OCI-M2 (cell line): ENCODE measurements around the gene LMTK3.
A peak's percentile ranks its signal among the peaks of the same experiment; 100 is the strongest.

Experiments used
- DNase-seq: peaks from one replicate; lab custom pipeline; 2025; ENCODE audit not compliant: unreplicated experiment; lab: John Stamatoyannopoulos, UW

The LMTK3 gene

DNA sequence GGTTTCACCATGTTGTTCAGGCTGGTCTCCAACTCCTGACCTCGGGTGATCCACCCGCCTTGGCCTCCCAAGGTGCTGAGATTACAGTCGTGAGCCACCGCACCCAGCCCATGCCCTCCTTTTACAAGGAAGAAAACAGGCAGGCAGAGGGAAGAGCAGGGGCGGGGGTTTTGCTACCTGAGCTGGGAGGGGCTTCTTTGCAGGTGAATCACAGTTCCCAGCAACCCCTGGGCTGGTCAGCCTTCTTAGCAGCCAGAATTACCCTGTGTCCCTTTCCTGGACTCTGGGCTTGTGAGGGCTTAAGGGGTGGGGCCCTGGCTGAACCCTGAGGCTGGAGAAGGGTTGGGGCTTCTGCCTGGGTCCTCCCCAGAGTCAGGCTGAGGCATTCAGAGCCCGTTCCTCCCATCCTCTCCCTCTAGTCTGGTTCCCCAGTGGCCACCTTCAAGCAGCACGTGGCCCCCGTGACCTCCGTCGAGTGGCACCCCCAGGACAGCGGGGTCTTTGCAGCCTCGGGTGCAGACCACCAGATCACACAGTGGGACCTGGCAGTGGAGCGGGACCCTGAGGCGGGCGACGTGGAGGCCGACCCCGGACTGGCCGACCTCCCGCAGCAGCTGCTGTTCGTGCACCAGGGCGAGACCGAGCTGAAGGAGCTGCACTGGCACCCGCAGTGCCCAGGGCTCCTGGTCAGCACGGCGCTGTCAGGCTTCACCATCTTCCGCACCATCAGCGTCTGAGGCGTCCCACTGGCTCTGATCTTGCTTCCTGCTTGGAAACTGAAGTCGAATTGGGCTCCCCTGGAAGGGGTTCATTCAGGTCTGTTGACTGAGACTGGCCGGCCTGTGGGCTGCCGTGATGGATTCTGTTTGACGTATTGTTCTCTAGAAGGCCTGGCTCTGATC is 59.1 kb downstream of the LMTK3 start:
- no peak for DNase-seq

DNA sequence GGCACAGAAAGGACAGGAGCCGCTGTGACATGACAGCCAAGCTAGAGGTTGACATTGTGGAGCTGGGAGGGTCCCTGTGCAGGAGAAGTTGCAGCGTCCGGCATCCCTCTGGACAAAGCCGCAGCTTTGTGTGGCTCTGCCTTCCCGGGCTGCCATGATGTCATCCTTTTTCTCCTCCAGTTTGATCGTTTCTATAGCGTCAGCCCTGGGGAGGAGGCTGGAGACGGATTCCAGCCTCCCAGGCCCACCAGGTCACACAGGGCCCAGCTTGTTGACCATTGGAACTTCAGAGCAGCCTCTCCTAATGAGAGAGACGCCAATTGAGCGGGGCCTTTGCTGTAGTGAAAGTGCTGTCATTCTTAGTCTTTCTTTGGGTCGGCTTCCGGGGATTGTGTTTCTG is 60.0 kb downstream of the LMTK3 start:
- DNase-seq, result no peak

DNA sequence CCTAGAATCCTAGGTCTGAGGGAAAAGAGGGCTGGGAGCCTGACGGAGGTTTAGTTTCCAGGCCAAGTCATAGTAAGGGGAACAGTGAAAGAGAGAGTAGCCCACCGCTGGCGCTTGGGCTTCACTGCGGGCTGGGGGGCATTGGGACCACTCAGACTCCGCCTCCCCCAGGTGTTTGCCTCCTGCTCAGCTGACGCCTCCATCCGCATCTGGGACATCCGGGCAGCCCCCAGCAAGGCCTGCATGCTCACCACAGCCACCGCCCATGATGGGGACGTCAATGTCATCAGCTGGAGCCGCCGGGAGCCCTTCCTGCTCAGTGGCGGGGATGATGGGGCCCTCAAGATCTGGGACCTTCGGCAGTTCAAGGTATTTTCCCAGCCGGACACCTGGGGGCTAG is 60.8 kb downstream of the LMTK3 start:
- no peak for DNase-seq

DNA sequence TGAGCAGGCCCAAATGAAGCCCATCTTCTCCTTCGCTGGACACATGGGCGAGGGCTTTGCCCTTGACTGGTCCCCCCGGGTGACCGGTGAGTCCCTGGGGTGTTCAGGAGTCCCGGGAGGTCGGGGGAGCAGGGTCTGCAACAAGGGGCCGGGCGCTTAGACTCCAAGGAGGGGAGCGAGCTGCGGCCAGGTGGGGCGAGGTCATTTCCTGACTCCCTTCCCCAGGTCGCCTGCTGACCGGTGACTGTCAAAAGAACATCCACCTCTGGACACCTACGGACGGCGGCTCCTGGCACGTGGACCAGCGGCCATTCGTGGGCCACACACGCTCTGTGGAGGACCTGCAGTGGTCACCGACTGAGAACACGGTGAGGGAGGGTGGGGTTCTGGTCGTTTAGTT is 61.2 kb downstream of the LMTK3 start:
- DNase-seq, result no peak

DNA sequence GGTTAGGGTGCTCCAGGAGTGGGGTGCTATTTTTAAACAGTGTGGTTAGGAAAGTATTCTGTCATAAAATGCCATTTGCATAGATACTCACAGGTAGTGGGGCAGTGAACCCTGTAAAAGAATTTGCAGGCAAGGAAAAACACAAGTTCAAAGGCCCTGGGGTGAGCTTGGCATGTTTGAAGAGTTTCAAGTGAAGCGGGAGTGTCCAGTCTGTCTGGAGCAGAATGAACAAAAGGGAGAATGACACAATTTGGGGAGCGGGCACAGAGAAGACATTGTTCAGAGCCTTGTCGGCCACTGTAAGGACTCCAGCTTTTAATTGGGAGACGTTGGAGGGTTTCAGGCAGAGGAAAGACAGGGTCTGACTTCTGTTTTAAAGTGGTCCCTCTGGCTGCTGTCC is 63.1 kb downstream of the LMTK3 start:
- DNase-seq, result no peak

DNA sequence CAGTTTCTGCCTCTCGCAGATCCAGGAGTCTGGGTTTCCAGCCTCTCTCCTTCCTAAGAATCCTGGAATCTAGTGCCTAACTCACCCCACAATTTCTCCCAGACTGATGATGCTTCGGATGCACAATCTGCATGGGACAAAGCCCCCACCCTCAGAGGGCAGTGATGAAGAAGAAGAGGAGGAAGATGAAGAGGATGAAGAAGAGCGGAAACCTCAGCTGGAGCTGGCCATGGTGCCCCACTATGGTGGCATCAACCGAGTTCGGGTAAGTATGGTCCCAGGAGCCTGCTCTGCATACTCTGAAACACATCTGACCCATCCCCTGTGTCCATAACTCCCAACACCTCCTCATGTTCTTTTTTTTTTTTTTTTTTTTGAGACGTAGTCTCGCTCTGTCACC is 65.1 kb downstream of the LMTK3 start:
- DNase-seq, result no peak

DNA sequence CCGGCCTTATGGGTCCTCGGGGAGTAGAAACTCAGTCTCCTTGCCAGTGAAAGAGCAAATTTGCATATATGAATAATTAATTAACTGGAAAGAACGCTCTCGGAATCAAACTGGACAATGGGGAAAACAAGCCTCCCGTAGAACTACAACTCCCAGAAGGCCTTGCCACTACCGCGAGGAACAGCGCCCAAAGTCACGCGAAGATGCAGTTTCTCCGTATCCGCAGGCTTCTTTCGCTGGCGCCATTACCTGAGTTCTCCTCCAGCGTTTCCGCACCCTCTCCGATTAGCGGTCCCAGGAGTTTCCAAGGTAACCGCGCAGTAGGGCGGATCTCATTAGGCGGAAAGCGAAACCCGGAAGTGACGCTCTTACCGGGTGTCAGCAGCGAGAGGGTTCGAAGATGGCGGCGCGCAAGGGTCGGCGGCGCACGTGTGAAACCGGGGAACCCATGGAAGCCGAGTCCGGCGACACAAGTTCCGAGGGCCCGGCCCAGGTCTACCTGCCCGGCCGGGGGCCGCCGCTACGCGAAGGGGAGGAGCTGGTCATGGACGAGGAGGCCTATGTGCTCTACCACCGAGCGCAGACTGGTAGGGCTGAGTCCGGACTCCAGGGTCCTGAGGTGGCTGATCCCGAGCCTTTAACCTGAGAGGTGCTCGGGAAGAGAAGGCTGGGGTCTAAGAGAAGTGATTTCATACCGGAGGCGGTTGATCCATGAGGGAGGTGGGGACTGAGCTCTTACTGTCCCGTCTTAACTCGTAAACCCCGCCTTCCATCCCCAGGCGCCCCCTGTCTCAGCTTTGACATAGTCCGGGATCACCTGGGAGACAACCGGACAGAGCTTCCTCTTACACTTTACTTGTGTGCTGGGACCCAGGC is 65.8 kb downstream of the LMTK3 start, which contains the start of gene GRWD1:
Gene GRWD1, plus strand, starts transcription at position 378 of the 876 bp plus-strand sequence. Its CDS starts 23 bp downstream, at position 401.
- peak; percentile 96 for DNase-seq

DNA sequence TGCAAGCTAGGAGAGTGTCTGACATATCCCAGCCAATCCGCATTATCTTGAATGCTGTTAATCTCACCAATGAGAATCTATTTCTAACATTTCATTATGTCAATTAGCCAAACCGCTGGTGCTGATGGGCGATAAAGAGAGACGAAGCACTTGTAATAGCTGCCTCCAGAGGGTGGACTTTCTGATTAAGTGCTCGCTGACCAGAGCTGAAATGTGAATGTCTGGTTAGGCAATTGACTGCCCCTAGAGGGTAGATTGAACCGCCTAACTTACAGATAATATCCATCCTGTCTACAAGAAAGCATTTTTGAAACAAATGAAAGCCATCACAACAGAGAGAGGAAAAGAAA is 66.4 kb downstream of the LMTK3 start:
- DNase-seq, result peak; percentile 96

DNA sequence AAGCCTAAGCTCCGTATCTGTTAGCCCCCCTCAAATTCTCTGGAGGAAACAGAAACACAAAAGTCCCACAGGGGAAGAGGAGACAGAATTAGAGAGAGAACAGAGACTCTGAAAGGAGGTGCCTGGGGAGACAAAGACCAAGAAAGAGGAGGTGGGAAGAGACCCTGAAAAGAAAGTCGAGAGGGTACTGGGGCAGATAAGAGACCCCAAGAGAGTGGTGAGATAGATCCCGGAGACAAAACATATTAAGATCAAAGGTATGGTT is 66.8 kb downstream of the LMTK3 start:
- no peak for DNase-seq

DNA sequence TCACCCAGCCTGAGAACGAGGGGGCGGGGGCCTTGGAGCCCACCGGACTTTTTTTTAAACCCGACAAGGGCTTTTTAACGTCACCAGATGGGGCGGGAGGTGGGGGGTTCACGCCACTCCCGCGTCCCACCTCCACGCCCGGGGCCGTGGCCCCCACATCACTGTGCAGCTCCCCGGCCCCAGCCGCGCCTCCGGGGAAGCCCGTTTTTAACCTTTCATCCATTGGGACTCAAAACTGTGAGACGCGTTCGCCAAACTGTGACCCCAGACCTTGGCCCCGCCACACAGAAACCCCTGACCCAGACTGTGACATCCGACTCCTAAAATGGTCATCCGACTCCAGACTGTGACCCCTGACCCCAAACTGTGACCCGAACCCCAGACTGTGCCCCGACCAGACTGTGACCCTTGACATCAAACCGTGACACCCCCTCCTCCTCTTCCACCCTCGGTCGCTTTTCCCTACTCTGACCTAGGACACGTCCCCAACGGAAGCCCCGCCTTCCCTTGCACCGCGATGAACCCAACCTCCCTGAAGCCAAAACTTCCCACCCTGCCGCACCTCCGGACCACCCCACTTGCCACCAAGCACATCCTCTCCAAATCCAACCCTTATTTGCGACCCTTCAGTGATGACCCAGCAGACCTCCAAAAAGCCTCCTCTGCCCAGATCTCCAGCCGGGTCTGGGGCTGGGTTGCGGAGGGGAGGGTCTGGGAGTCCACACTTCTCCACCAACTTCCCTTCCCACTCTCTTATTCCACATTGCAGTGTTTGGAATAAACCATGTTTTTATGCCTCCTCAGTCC is 67.3 kb downstream of the LMTK3 start:
- DNase-seq, result no peak

DNA sequence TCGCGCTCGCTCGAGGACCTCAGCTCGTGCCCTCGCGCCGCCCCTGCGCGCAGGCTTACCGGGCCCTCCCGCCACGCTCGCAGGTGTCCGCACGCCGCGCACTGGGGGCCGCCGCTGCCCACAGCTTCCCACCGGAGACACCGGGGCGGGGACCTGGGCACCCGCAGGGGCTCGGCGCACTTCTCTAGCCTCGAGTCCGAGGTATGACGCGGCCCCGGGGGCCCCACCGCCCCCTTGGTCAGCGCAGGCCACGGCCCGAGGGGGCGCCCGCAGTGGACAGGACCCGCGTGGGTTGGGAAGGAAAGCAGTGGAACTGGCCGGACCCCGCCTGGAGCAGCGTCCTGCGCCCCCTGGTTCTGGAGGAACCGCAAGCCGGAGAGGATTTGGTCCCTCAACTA is 67.9 kb downstream of the LMTK3 start:
- no peak for DNase-seq

DNA sequence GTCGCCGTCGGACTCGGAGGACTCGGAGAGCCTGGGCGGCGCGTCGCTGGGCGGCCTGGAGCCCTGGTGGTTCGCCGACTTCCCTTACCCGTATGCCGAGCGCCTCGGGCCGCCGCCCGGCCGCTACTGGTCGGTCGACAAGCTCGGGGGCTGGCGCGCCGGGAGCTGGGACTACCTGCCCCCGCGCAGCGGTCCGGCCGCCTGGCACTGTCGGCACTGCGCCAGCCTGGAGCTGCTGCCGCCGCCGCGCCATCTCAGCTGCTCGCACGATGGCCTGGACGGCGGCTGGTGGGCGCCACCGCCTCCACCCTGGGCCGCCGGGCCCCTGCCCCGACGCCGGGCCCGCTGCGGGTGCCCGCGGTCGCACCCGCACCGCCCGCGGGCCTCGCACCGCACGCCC is 68.4 kb downstream of the LMTK3 start:
- DNase-seq, result no peak

DNA sequence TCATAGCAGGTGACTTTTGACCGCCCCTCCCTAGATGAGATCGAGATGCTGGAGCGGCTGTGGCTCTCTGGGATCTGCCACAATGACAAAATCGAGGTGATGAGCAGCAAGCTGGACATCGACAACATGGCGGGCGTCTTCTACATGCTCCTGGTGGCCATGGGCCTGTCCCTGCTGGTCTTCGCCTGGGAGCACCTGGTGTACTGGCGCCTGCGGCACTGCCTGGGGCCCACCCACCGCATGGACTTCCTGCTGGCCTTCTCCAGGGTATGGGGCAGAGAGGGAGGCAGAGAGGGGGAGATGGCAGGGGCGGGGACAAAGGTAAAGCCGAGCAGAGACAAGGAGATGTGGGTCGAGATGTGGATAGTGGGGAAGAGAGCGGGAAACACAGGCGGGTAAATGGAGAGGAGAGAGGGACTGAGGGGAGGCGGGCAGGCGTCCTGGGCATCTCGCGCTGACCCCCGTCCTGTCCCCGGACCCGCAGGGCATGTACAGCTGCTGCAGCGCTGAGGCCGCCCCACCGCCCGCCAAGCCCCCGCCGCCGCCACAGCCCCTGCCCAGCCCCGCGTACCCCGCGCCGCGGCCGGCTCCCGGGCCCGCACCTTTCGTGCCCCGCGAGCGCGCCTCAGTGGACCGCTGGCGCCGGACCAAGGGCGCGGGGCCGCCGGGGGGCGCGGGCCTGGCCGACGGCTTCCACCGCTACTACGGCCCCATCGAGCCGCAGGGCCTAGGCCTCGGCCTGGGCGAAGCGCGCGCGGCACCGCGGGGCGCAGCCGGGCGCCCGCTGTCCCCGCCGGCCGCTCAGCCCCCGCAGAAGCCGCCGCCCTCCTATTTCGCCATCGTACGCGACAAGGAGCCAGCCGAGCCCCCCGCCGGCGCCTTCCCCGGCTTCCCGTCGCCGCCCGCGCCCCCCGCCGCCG is 69.3 kb downstream of the LMTK3 start:
- no peak for DNase-seq

DNA sequence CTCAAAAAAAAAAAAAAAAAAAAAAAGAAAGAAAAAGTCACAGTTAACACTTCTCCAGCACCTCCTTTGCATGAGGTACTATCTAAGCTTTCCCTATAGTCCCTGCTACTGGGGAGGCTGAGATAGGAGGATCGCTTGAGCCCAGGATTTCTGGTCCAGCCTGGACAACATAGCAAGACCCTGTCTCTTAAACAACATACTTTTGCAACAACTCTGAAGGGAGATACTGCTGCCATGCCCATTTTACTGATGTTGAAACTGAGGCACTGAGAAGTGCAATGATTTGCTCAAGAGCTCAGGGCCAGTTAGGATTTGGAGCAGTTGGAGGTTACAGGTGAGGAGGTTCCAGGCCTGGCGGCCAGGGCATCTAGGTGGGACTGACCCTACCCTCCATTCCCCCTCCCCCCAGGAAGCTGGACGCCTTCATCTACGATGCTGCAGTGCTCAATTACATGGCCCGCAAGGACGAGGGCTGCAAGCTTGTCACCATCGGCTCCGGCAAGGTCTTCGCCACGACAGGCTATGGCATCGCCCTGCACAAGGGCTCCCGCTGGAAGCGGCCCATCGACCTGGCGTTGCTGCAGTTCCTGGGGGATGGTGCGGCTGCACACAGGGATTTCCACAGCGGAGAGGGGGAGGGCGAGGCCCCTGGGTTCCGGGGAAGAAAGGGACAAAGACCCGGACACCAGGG is 70.1 kb downstream of the LMTK3 start:
- no peak for DNase-seq

DNA sequence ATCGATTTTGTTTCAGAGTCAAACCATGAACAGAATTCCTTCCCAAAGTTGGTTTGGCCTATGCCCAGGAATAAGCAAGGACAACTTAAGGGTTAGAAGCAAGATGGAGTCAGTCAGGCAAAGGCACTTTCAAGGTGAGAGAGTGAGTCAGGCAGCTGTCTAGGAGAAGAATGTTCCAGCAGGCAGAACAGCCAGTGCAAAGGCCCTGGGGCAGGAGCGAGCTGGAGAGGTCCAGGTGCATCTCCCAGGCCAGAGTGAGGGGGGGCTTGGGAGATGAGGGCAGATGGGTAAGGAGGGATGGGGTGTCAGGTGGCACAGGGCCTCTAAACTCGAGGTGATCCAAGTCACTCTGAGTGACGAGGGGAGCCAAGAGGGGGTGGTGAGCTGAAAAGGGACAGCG is 75.0 kb downstream of the LMTK3 start:
- DNase-seq, result no peak
